HCT116 (cell line): Measurements from ENCODE around the gene GOLGA2. TPM values are rescaled to one million over a fixed set of nuclear protein-coding genes. Genes with fewer than 3 reads are reported as not detected.

Source experiments
- ATAC-seq: fragments of 200-7000 bp; cut with Tn5 transposase; 2 replicates; pipeline ENCODE4 v1.9.1; 2020; ENCODE audit warnings: mild to moderate bottlenecking, moderate library complexity
- BruUV-seq: library from RNA; stranded (reverse); fragments of 400-500 nt; replicated peaks from 2 replicates; lab custom pipeline; 2021; lab: Mats Ljungman, UMichigan
- CTCF ChIA-PET: fragments of 300-600 bp; sonication (Branson Sonifier 250); formaldehyde crosslinking; loops from one replicate; lab custom pipeline; 2021; ENCODE audit warnings: antibody characterized with exemption; lab: Charles Lee
- POLR2A ChIA-PET: fragments of 300-600, 350-600 bp; sonication (Branson Sonifier 250); formaldehyde crosslinking; loops from one replicate; lab custom pipeline; 2021; ENCODE audit warnings: antibody characterized with exemption; lab: Charles Lee
- RAD21 ChIA-PET, 2 experiments: fragments of 300-600 bp; sonication (Branson Sonifier 250); formaldehyde crosslinking; loops; one replicate each; lab custom pipeline; 2023; ENCODE audit warnings: low total read pairs in 2 of 2; ENCODE audit not compliant: uncharacterized antibody in 2 of 2, unreplicated experiment in 2 of 2, low non-redundant PET in 1 of 2; lab: Charles Lee
- DNase-seq: peaks from one replicate; pipeline ENCODE4 v3.0.0-alpha.2; 2010; ENCODE audit warnings: low read depth, low spot score
- H2AFZ ChIP-seq: fragments of 200-600 bp; shearing (Covaris generic), sonication (generic); 2 replicates; pipeline ENCODE4 v1.6.1; 2017; ENCODE audit warnings: low read depth, mixed run types, mixed read lengths, antibody characterized with exemption, low read length; ENCODE audit not compliant: poor library complexity, severe bottlenecking
- H3K27ac ChIP-seq: 2 replicates; pipeline ENCODE4 v1.5.1; 2012; ENCODE audit warnings: low read depth, low read length
- H3K27me3 ChIP-seq: fragments of 200-600 bp; sonication (generic); 2 replicates; pipeline ENCODE4 v1.6.1; 2016; ENCODE audit warnings: mixed run types, low read length, mixed read lengths; ENCODE audit not compliant: insufficient read depth
- H3K36me3 ChIP-seq, 2 experiments: fragments of 200-500 bp in 1 of 2; fragments of 200-600 bp in 1 of 2; sonication (Bioruptor generic) in 1 of 2; sonication (generic) in 1 of 2; 2 replicates each; pipeline versions ENCODE4 v1.5.1 to v1.6.1; 2014 to 2016; ENCODE audit warnings: low read length in 2 of 2, inconsistent platforms in 1 of 2, mixed read lengths in 1 of 2, mixed run types in 1 of 2; ENCODE audit not compliant: insufficient read depth in 2 of 2, control insufficient read depth in 1 of 2
- H3K4me1 ChIP-seq, 2 experiments: fragments of 200-600 bp in 1 of 2; sonication (generic) in 1 of 2; 2 replicates each; pipeline versions ENCODE4 v1.5.1 to v1.6.1; 2012 to 2017; ENCODE audit warnings: low read length in 2 of 2, inconsistent platforms in 1 of 2, mild to moderate bottlenecking in 1 of 2, mixed read lengths in 1 of 2, mixed run types in 1 of 2, moderate library complexity in 1 of 2; ENCODE audit not compliant: insufficient read depth in 2 of 2, control insufficient read depth in 1 of 2
- H3K4me2 ChIP-seq: fragments of 200-600 bp; sonication (generic); 2 replicates; pipeline ENCODE4 v1.6.1; 2017; ENCODE audit warnings: mixed run types, low read length, mixed read lengths
- H3K4me3 ChIP-seq, 2 experiments: fragments of 200-600 bp in 1 of 2; sonication (generic) in 1 of 2; replicated peaks in 1 of 2; 2 replicates each; pipeline ENCODE4 v1.5.1; 2011 to 2016; ENCODE audit warnings: low read length in 2 of 2, control low read depth in 1 of 2, low read depth in 1 of 2, mild to moderate bottlenecking in 1 of 2, mixed read lengths in 1 of 2, mixed run types in 1 of 2
- H3K79me2 ChIP-seq: fragments of 200-600 bp; sonication (generic); 2 replicates; pipeline ENCODE4 v1.6.1; 2017; ENCODE audit warnings: mild to moderate bottlenecking, mixed run types, low read length, moderate library complexity, mixed read lengths; ENCODE audit not compliant: insufficient read depth
- H3K9ac ChIP-seq: fragments of 200-600 bp; sonication (generic); 2 replicates; pipeline ENCODE4 v1.6.1; 2016; ENCODE audit warnings: low read length, mixed read lengths
- H3K9me2 ChIP-seq: fragments of 200-600 bp; sonication (generic), shearing (Covaris generic); 2 replicates; pipeline ENCODE4 v1.6.1; 2017; ENCODE audit warnings: mixed run types, mild to moderate bottlenecking, moderate library complexity; ENCODE audit not compliant: insufficient read depth
- H3K9me3 ChIP-seq, 2 experiments: fragments of 200-500 bp in 1 of 2; fragments of 200-600 bp in 1 of 2; sonication (Bioruptor generic) in 1 of 2; sonication (generic) in 1 of 2; 2 replicates each; pipeline ENCODE4 v1.6.1; 2014 to 2017; ENCODE audit warnings: low read length in 2 of 2, mixed read lengths in 2 of 2, inconsistent platforms in 1 of 2, low read depth in 1 of 2, mild to moderate bottlenecking in 1 of 2, mixed run types in 1 of 2, moderate library complexity in 1 of 2; ENCODE audit not compliant: control insufficient read depth in 1 of 2, insufficient read depth in 1 of 2
- H4K20me1 ChIP-seq: fragments of 200-600 bp; sonication (generic), shearing (Covaris generic); 2 replicates; pipeline ENCODE4 v1.6.1; 2017; ENCODE audit warnings: mixed run types, mild to moderate bottlenecking, moderate library complexity; ENCODE audit not compliant: insufficient read depth
- ATF3 ChIP-seq: IDR thresholded peaks from 2 replicates; pipeline ENCODE4 v1.6.1; 2012
- CBX3 ChIP-seq: IDR thresholded peaks from 2 replicates; pipeline ENCODE4 v1.6.1; 2012; ENCODE audit warnings: low read depth
- FOSL1 ChIP-seq: IDR thresholded peaks from 2 replicates; pipeline ENCODE4 v1.6.1; 2012; ENCODE audit warnings: low read depth
- RAD21 ChIP-seq: IDR thresholded peaks from 2 replicates; pipeline ENCODE4 v1.6.1; 2012; ENCODE audit warnings: low read depth, mild to moderate bottlenecking
- TCF7L2 ChIP-seq: IDR thresholded peaks from 2 replicates; pipeline ENCODE4 v1.7.0; 2011; ENCODE audit warnings: borderline replicate concordance, inconsistent platforms; ENCODE audit not compliant: insufficient read depth, insufficient read length; ENCODE audit errors: extremely low read depth
- ZBTB33 ChIP-seq: IDR thresholded peaks from 2 replicates; pipeline ENCODE4 v1.6.1; 2011; ENCODE audit warnings: mild to moderate bottlenecking, low read length, moderate library complexity; ENCODE audit not compliant: insufficient replicate concordance; ENCODE audit errors: extremely low read depth
- intact Hi-C: fragments of 100-400 bp; cut with micrococcal nuclease; formaldehyde crosslinking; loops from 2 replicates; pipeline ENCODE4 v1.10.0; 2022
- total RNA-seq: library from RNA; stranded (reverse); gene quantifications from one replicate; pipeline ENCODE4 v1.2.1, GENCODE V29; 2021; ENCODE audit not compliant: unreplicated experiment

Gene GOLGA2
- total RNA-seq, 1 experiment from 2014 or later = 67.0 TPM

- intact Hi-C loops = no loop called here
- ChIA-PET POLR2A (no interaction called here), RAD21 (no interaction called here), CTCF (interaction anchor here (1.4 kb wide), 1 partner anchor 19 kb away, joined by 3 read pairs; no protein-coding TSS in a partner anchor)
- ATAC-seq = no peak
- Histone ChIP-seq H4K20me1 (no peaks in the 10 kb centered on the region), H3K4me2 (peak overlapping the region; percentile 99), H3K4me3 (peak overlapping the region; percentile 93 to 99; a peak in 3 of 4 replicates), H3K36me3 (peaks cover 7 to 8% of the 10 kb centered on the region in 2 experiments; a peak in 2 of 4 replicates), H3K9me3 (no peaks in the 10 kb centered on the region), H3K79me2 (peaks cover 23% of the 10 kb centered on the region), H3K4me1 (peaks cover 22 to 41% of the 10 kb centered on the region in 2 experiments), H2AFZ (no peak overlapping the region), H3K27me3 (no peaks in the 10 kb centered on the region), H3K9ac (no peak overlapping the region; the same call in 1 of the 2 replicates), H3K9me2 (no peaks in the 10 kb centered on the region), H3K27ac (no peak overlapping the region)
- TF ChIP-seq FOSL1 = no peak
- TF ChIP-seq RAD21 = no peak
- no peak for TF ChIP-seq TCF7L2
- TF ChIP-seq ZBTB33 = no peak
- TF ChIP-seq ATF3 = no peak
- no peak for TF ChIP-seq CBX3
- DNase-seq = no peak
- BruUV-seq = no TSS peak
Observed at GRCh38 chr9:128274245-128274644, 1.6 kb downstream of the GOLGA2 start.
